DMS79 (cell line): ENCODE results near the gene B4GALT4.
A peak's percentile ranks its signal among the peaks of the same experiment; 100 is the strongest.
"Not testable (repeated sequence)": the region's sequence is repeated elsewhere in the genome, so short reads cannot be mapped to it uniquely, and the experiment has no call there.

Experiments used
- DNase-seq: peaks from one replicate; lab custom pipeline; 2025; lab: John Stamatoyannopoulos, UW

Gene B4GALT4

GRCh38 chr3:119240591-119241434, at the start of gene B4GALT4:
Gene B4GALT4, minus strand, starts transcription at chr3:119240878. Its CDS starts 10,779 bp downstream, at chr3:119230099.
- peak; percentile 50 for DNase-seq

- no peak for DNase-seq
These were observed 48.7 kb upstream of the B4GALT4 start for GRCh38 chr3:119289404-119289770.

GRCh38 chr3:119288669-119289403, 48.2 kb upstream of the B4GALT4 start:
- DNase-seq: no peak

- no peak for DNase-seq
These were observed 39.0 kb upstream of the B4GALT4 start for GRCh38 chr3:119279584-119280243.

GRCh38 chr3:119279101-119279554, 38.5 kb upstream of the B4GALT4 start:
- DNase-seq: no peak

- DNase-seq: no peak
These were observed 36.0 kb upstream of the B4GALT4 start for GRCh38 chr3:119276680-119277079.

- DNase-seq: not testable (repeated sequence)
These were observed 29.5 kb upstream of the B4GALT4 start for GRCh38 chr3:119270212-119270611.

- no peak for DNase-seq
These were observed 20.4 kb upstream of the B4GALT4 start for GRCh38 chr3:119261055-119261454.

- DNase-seq: no peak
These were observed 19.1 kb upstream of the B4GALT4 start for GRCh38 chr3:119259821-119260220.

GRCh38 chr3:119258915-119259314, 18.2 kb upstream of the B4GALT4 start:
- no peak for DNase-seq

GRCh38 chr3:119257654-119258410, 17.2 kb upstream of the B4GALT4 start:
- no peak for DNase-seq

- no peak for DNase-seq
These were observed 16.4 kb upstream of the B4GALT4 start for GRCh38 chr3:119257111-119257510.

- no peak for DNase-seq
These were observed 14.5 kb upstream of the B4GALT4 start for GRCh38 chr3:119255214-119255613.

GRCh38 chr3:119245778-119246177, 5.1 kb upstream of the B4GALT4 start:
- peak; percentile 15 for DNase-seq

- DNase-seq: no peak
These were observed 3.0 kb upstream of the B4GALT4 start for GRCh38 chr3:119243712-119244111.

- DNase-seq: not testable (repeated sequence)
These were observed 2.4 kb upstream of the B4GALT4 start for GRCh38 chr3:119243058-119243529.

- not testable (repeated sequence) for DNase-seq
These were observed 1.8 kb upstream of the B4GALT4 start for GRCh38 chr3:119242387-119243057.

- DNase-seq: no peak
These were observed 532 bp downstream of the B4GALT4 start for GRCh38 chr3:119240101-119240590.

- no peak for DNase-seq
These were observed 1.4 kb downstream of the B4GALT4 start for GRCh38 chr3:119239206-119239820.

GRCh38 chr3:119238363-119238762, 2.3 kb downstream of the B4GALT4 start:
- DNase-seq: no peak
